Muscle of leg (tissue), 11 donors: ENCODE measurements around the gene MTHFS. TPM values are rescaled to one million over a fixed set of nuclear protein-coding genes. Genes with fewer than 3 reads are reported as not detected.

Experiments
- DNase-seq: peaks from one replicate; pipeline ENCODE4 v3.0.0; 2013
- H3K27ac ChIP-seq: one replicate; pipeline ENCODE4 v1.5.1; 2013; ENCODE audit warnings: mild to moderate bottlenecking, low read length, control low read depth
- H3K27me3 ChIP-seq: one replicate; pipeline ENCODE4 v1.6.1; 2013; ENCODE audit warnings: low read length; ENCODE audit not compliant: control insufficient read depth, insufficient read depth
- H3K36me3 ChIP-seq: one replicate; pipeline ENCODE4 v1.6.1; 2013; ENCODE audit warnings: low read length; ENCODE audit not compliant: control insufficient read depth, insufficient read depth
- H3K4me1 ChIP-seq: one replicate; pipeline ENCODE4 v1.6.1; 2013; ENCODE audit warnings: low read length; ENCODE audit not compliant: control insufficient read depth, insufficient read depth
- H3K4me3 ChIP-seq: one replicate; pipeline ENCODE4 v1.5.1; 2013; ENCODE audit warnings: low read length, control low read depth
- H3K9me3 ChIP-seq: replicated peaks from 2 replicates; pipeline ENCODE4 v1.6.1; 2013; ENCODE audit warnings: low read depth, low read length; ENCODE audit not compliant: control insufficient read depth
- whole genome bisulfite sequencing: methylation state at CpG from one replicate; pipeline ENCODE4 v1.1.5; 2013; ENCODE audit warnings: missing lambda C conversion rate; ENCODE audit not compliant: insufficient coverage; 5-methylcytosine and 5-hydroxymethylcytosine counted together
- polyA plus RNA-seq, 8 donors: library from polyadenylated mRNA; unstranded; fragments of 120-200 nt; gene quantifications; one replicate each; pipeline versions ENCODE4 v1.2.1 to v1.2.3, GENCODE V29; 2013; ENCODE audit warnings: inconsistent platforms in 1 of 8, low replicate concordance in 1 of 8; ENCODE audit not compliant: insufficient read length in 8 of 8, insufficient read depth in 1 of 8
- total RNA-seq: library from RNA; stranded (reverse); fragments of 120-200 nt; gene quantifications from one replicate; pipeline ENCODE4 v1.2.4, GENCODE V29; 2013

MTHFS gene
- total and polyA plus RNA-seq, 9 donors: 12.4 to 22.0 (median 19.1) TPM

GRCh38 chr15:79798311-79798710, 98.5 kb downstream of the MTHFS start:
- no peak overlapping the region for H3K27ac ChIP-seq
- H3K4me3 ChIP-seq: no peak overlapping the region
- no CpG with 5 or more reads among the region's 2 CpGs for WGBS
- no peaks in the 10 kb centered on the region for H3K9me3 ChIP-seq
- no peaks in the 10 kb centered on the region for H3K27me3 ChIP-seq
- no peak for DNase-seq
- no peaks in the 10 kb centered on the region for H3K36me3 ChIP-seq
- H3K4me1 ChIP-seq: no peaks in the 10 kb centered on the region

Other genes with a start within 250 kb of the MTHFS start
- 0.35 TPM for gene BCL2A1, start 74.2 kb upstream of the MTHFS start, total RNA-seq
- gene BCL2A1, start 74.2 kb upstream of the MTHFS start, polyA plus RNA-seq: 1 to 10 TPM in 2 of 8 donors, under 1 TPM in 5, not detected in 1; 0.18 to 1.9 (median 0.55) TPM
- 98.4 TPM for gene ZFAND6, start 162.7 kb upstream of the MTHFS start, total RNA-seq
- 100 to 1,000 TPM in 6 of 8 donors, 10 to 100 TPM in 2; 95.6 to 115 (median 106) TPM for gene ZFAND6, start 162.7 kb upstream of the MTHFS start, polyA plus RNA-seq